Neural cell (in vitro differentiated cells): ENCODE data around the gene ROBO1. TPM values are rescaled to one million over a fixed set of nuclear protein-coding genes. Genes with fewer than 3 reads are reported as not detected.
"Not testable (repeated sequence)": the region's sequence is repeated elsewhere in the genome, so short reads cannot be mapped to it uniquely, and the experiment has no call there.

ENCODE experiments used
- H2AFZ ChIP-seq: fragments of 200-600, 300-800 bp; sonication (generic), shearing (Covaris generic); 2 replicates; pipeline ENCODE4 v1.6.0; 2014; ENCODE audit warnings: low read depth, mild to moderate bottlenecking, antibody characterized with exemption, low read length, moderate library complexity
- H3F3A ChIP-seq: fragments of 200-600 bp; shearing (Covaris generic); 2 replicates; pipeline ENCODE4 v1.6.1; 2016; ENCODE audit warnings: mild to moderate bottlenecking, moderate library complexity, mixed read lengths, antibody characterized with exemption, low read length; ENCODE audit not compliant: insufficient read depth, poor library complexity, severe bottlenecking
- H3K27ac ChIP-seq: fragments of 200-600, 300-800 bp; sonication (generic), shearing (Covaris generic); 2 replicates; pipeline ENCODE4 v1.5.1; 2014; ENCODE audit warnings: mild to moderate bottlenecking, low read length, moderate library complexity
- H3K27me3 ChIP-seq: fragments of 300-800, 200-600 bp; sonication (generic), shearing (Covaris generic); 2 replicates; pipeline ENCODE4 v1.6.0; 2014; ENCODE audit warnings: mild to moderate bottlenecking, low read depth, low read length, moderate library complexity; ENCODE audit not compliant: insufficient read depth
- H3K36me3 ChIP-seq: fragments of 300-800, 200-600 bp; sonication (generic), shearing (Covaris generic); 2 replicates; pipeline ENCODE4 v1.5.1; 2014; ENCODE audit warnings: mild to moderate bottlenecking, antibody characterized with exemption, low read length, moderate library complexity; ENCODE audit not compliant: insufficient read depth
- H3K4me2 ChIP-seq: fragments of 300-800, 200-600 bp; sonication (generic), shearing (Covaris generic); 2 replicates; pipeline ENCODE4 v1.6.0; 2014; ENCODE audit warnings: mild to moderate bottlenecking, low read length
- H3K4me3 ChIP-seq: fragments of 300-800, 200-600 bp; sonication (generic), shearing (Covaris generic); 2 replicates; pipeline ENCODE4 v1.5.1; 2014; ENCODE audit warnings: mild to moderate bottlenecking, low read length, moderate library complexity
- H3K79me2 ChIP-seq: fragments of 200-600 bp; shearing (Covaris generic); replicated peaks from 2 replicates; pipeline ENCODE4 v1.6.0; 2014; ENCODE audit warnings: mild to moderate bottlenecking, low read length, moderate library complexity; ENCODE audit not compliant: insufficient read depth
- H3K9ac ChIP-seq: fragments of 300-800, 200-600 bp; sonication (generic), shearing (Covaris generic); 2 replicates; pipeline ENCODE4 v1.6.1; 2016; ENCODE audit warnings: mild to moderate bottlenecking, low read length, mixed read lengths
- H3K9me2 ChIP-seq: fragments of 200-600 bp; shearing (Covaris generic); 2 replicates; pipeline ENCODE4 v1.6.1; 2016; ENCODE audit warnings: mild to moderate bottlenecking, low read length, mixed read lengths; ENCODE audit not compliant: insufficient read depth
- H3K9me3 ChIP-seq: fragments of 200-600, 300-800 bp; sonication (generic), shearing (Covaris generic); 2 replicates; pipeline ENCODE4 v1.6.1; 2016; ENCODE audit warnings: mild to moderate bottlenecking, mixed run types, low read length, moderate library complexity, mixed read lengths
- H4K20me1 ChIP-seq: fragments of 200-600 bp; shearing (Covaris generic); 2 replicates; pipeline ENCODE4 v1.6.1; 2016; ENCODE audit warnings: mild to moderate bottlenecking, mixed run types; ENCODE audit not compliant: insufficient read depth
- EP300 ChIP-seq: fragments of 450-650 bp; conservative IDR thresholded peaks from 2 replicates; pipeline ENCODE4 v1.6.1; 2014; ENCODE audit warnings: antibody characterized with exemption, mild to moderate bottlenecking, moderate library complexity; ENCODE audit not compliant: poor library complexity, severe bottlenecking
- EZH2 ChIP-seq: fragments of 200-600, 300-800 bp; shearing (Covaris generic), sonication (generic); IDR thresholded peaks from 2 replicates; pipeline ENCODE4 v1.6.1; 2014; ENCODE audit warnings: antibody characterized with exemption, low read length, borderline replicate concordance, mild to moderate bottlenecking; ENCODE audit not compliant: insufficient read depth, poor library complexity, severe bottlenecking
- MXI1 ChIP-seq: fragments of 450-650 bp; conservative IDR thresholded peaks from 2 replicates; pipeline ENCODE4 v1.6.1; 2014; ENCODE audit warnings: antibody characterized with exemption, mild to moderate bottlenecking; ENCODE audit not compliant: poor library complexity, severe bottlenecking
- POLR2AphosphoS5 ChIP-seq: IDR thresholded peaks from 2 replicates; pipeline ENCODE4 v1.6.1; 2012
- RAD21 ChIP-seq: fragments of 450-650 bp; conservative IDR thresholded peaks from 2 replicates; pipeline ENCODE4 v1.6.1; 2014; ENCODE audit warnings: antibody characterized with exemption, mild to moderate bottlenecking, moderate library complexity
- SMC3 ChIP-seq: fragments of 450-650 bp; conservative IDR thresholded peaks from 2 replicates; pipeline ENCODE4 v1.6.1; 2014; ENCODE audit warnings: antibody characterized with exemption, mild to moderate bottlenecking, moderate library complexity; ENCODE audit not compliant: poor library complexity
- TAF1 ChIP-seq: IDR thresholded peaks from 2 replicates; pipeline ENCODE4 v1.6.1; 2012; ENCODE audit warnings: low read depth
- polyA plus RNA-seq: library from polyadenylated mRNA; depleted of rRNA; stranded (reverse); fragments of >200 nt; gene quantifications from 2 replicates; pipeline ENCODE4 v1.2.3, GENCODE V29; 2014
- TF ChIP-seq, protein P1 (sequence below): IDR thresholded peaks from 2 replicates; pipeline ENCODE4 v1.6.1; 2012; ENCODE audit warnings: borderline replicate concordance
- TF ChIP-seq, protein P2 (sequence below): fragments of 450-650 bp; IDR thresholded peaks from 2 replicates; pipeline ENCODE4 v1.5.1; 2014; ENCODE audit warnings: antibody characterized with exemption, mild to moderate bottlenecking, moderate library complexity; ENCODE audit not compliant: poor library complexity, severe bottlenecking

Gene ROBO1
- polyA plus RNA-seq, 1 donor from 2014 or later = 183 TPM

DNA sequence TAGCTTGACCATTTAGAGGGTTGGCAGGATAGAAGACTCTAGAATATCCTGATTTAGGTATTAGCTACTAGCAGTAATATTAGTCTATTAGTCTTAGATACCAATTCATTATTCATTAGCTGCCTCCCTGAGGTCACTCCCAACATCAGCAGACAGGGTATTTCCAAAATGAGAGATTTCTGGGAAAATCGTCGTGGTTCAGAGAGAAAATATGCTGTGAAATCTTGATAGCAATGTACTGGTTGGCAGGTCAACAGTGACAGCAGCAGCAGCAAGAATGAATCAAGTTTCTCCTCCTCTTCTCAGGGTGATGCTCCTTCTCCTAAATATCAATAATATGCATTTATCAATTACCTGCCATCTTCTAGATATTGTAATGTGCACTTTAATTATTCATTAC is 41.3 kb upstream of the ROBO1 start (continued):
- TF ChIP-seq EP300 = no peak

DNA sequence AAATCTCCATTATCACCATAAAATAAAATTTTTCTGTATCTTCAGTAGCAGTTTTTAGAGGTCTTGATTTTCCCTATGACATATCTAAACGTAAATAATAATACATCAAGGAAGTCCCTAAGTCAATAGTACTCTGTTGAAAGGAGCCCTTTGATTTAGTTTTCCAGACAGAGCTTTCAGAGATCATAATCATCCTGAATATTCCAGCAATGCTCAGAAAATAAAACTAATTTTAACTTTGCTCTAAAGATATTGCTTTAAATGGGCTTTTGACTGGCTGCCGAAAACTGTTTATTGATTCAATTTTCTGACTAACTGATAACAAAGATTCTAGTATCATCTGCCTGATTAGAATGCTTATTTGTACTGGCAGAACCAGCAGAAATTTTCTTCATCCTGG is 40.7 kb upstream of the ROBO1 start:
- H3K27ac ChIP-seq = no peak overlapping the region
- H4K20me1 ChIP-seq = no peaks in the 10 kb centered on the region
- TF ChIP-seq SMC3 (no peak), MXI1 (no peak), POLR2AphosphoS5 (no peak), RAD21 (no peak)
- TF ChIP-seq, protein P1, sequence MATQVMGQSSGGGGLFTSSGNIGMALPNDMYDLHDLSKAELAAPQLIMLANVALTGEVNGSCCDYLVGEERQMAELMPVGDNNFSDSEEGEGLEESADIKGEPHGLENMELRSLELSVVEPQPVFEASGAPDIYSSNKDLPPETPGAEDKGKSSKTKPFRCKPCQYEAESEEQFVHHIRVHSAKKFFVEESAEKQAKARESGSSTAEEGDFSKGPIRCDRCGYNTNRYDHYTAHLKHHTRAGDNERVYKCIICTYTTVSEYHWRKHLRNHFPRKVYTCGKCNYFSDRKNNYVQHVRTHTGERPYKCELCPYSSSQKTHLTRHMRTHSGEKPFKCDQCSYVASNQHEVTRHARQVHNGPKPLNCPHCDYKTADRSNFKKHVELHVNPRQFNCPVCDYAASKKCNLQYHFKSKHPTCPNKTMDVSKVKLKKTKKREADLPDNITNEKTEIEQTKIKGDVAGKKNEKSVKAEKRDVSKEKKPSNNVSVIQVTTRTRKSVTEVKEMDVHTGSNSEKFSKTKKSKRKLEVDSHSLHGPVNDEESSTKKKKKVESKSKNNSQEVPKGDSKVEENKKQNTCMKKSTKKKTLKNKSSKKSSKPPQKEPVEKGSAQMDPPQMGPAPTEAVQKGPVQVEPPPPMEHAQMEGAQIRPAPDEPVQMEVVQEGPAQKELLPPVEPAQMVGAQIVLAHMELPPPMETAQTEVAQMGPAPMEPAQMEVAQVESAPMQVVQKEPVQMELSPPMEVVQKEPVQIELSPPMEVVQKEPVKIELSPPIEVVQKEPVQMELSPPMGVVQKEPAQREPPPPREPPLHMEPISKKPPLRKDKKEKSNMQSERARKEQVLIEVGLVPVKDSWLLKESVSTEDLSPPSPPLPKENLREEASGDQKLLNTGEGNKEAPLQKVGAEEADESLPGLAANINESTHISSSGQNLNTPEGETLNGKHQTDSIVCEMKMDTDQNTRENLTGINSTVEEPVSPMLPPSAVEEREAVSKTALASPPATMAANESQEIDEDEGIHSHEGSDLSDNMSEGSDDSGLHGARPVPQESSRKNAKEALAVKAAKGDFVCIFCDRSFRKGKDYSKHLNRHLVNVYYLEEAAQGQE = no peak
- H2AFZ ChIP-seq = no peak overlapping the region
- H3K9ac ChIP-seq = no peak overlapping the region
- no peaks in the 10 kb centered on the region for H3K9me2 ChIP-seq
- H3K4me3 ChIP-seq = no peak overlapping the region
- no peaks in the 10 kb centered on the region for H3K36me3 ChIP-seq
- no peaks in the 10 kb centered on the region for H3K27me3 ChIP-seq
- no peaks in the 10 kb centered on the region for H3K9me3 ChIP-seq
- no peaks in the 10 kb centered on the region for H3F3A ChIP-seq
- H3K79me2 ChIP-seq = no peaks in the 10 kb centered on the region
- no peak overlapping the region for H3K4me2 ChIP-seq

DNA sequence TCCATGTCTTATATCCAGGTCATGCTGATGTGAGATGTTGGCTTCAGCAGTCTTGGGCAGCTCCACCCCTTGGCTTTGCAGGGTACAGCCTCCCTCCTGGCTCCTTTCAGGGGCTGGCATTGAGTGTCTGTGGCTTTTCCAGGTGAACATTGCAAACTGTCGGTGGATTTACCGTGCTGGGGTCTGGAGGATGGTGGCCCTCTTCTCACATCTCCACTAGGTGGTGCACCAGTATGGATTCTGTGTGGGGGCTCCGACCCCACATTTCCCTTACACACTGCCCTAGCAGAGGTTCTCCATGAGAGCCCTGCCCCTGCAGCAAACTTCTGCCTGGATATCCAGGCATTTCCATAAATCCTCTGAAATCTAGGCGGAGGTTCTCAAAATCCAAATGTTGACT is 22.4 kb upstream of the ROBO1 start:
- not testable (repeated sequence) for H3K27ac ChIP-seq, H3K9me2 ChIP-seq, H3K27me3 ChIP-seq, H3F3A ChIP-seq, H3K4me3 ChIP-seq, H3K9me3 ChIP-seq, H3K9ac ChIP-seq, H3K79me2 ChIP-seq, H3K4me2 ChIP-seq, H2AFZ ChIP-seq, H4K20me1 ChIP-seq, H3K36me3 ChIP-seq

DNA sequence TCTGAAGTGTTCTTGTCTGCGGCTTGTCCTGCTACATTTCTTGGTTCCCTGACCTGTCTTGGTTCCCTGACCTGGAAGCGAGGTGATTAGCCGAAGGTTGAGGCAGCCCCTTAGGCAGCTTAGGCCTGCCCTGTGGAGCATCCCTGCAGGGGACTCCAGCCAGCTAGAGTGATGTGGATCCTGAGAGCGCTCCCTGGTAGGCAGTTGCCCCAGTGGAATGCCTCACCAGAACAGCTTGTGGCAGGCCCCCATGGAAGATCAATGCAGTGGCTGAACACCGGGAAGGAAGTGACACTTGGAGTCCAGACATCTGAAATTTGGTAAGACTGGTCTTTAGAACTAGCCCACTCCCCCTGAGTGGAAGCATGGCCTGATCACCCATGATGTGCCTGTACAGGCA is 5.5 kb upstream of the ROBO1 start:
- H3K79me2 ChIP-seq = no peaks in the 10 kb centered on the region
- no peaks in the 10 kb centered on the region for H3K9me3 ChIP-seq
- H3K9me2 ChIP-seq = no peaks in the 10 kb centered on the region
- H3K36me3 ChIP-seq = no peaks in the 10 kb centered on the region
- no peak overlapping the region for H3K9ac ChIP-seq
- H3K4me2 ChIP-seq = no peak overlapping the region
- TF ChIP-seq MXI1 = no peak
- no peak for TF ChIP-seq EZH2
- no peak for TF ChIP-seq SMC3
- no peak for TF ChIP-seq POLR2AphosphoS5
- TF ChIP-seq, protein P1 = no peak
- no peak for TF ChIP-seq RAD21
- TF ChIP-seq TAF1 = no peak
- TF ChIP-seq EP300 = no peak
- TF ChIP-seq, protein P2, sequence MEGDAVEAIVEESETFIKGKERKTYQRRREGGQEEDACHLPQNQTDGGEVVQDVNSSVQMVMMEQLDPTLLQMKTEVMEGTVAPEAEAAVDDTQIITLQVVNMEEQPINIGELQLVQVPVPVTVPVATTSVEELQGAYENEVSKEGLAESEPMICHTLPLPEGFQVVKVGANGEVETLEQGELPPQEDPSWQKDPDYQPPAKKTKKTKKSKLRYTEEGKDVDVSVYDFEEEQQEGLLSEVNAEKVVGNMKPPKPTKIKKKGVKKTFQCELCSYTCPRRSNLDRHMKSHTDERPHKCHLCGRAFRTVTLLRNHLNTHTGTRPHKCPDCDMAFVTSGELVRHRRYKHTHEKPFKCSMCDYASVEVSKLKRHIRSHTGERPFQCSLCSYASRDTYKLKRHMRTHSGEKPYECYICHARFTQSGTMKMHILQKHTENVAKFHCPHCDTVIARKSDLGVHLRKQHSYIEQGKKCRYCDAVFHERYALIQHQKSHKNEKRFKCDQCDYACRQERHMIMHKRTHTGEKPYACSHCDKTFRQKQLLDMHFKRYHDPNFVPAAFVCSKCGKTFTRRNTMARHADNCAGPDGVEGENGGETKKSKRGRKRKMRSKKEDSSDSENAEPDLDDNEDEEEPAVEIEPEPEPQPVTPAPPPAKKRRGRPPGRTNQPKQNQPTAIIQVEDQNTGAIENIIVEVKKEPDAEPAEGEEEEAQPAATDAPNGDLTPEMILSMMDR = no peak
- no peak overlapping the region for H3K27ac ChIP-seq
- H2AFZ ChIP-seq = no peak overlapping the region
- H4K20me1 ChIP-seq = no peaks in the 10 kb centered on the region
- no peaks in the 10 kb centered on the region for H3F3A ChIP-seq
- H3K27me3 ChIP-seq = no peaks in the 10 kb centered on the region
- H3K4me3 ChIP-seq = no peak overlapping the region
